ENCODE data around the gene AGPAT2. TPM values are rescaled to one million over a fixed set of nuclear protein-coding genes. Genes with fewer than 3 reads are reported as not detected.

The AGPAT2 gene
- total RNA-seq, 1 donor from 2014 or later = 47.8 TPM

DNA sequence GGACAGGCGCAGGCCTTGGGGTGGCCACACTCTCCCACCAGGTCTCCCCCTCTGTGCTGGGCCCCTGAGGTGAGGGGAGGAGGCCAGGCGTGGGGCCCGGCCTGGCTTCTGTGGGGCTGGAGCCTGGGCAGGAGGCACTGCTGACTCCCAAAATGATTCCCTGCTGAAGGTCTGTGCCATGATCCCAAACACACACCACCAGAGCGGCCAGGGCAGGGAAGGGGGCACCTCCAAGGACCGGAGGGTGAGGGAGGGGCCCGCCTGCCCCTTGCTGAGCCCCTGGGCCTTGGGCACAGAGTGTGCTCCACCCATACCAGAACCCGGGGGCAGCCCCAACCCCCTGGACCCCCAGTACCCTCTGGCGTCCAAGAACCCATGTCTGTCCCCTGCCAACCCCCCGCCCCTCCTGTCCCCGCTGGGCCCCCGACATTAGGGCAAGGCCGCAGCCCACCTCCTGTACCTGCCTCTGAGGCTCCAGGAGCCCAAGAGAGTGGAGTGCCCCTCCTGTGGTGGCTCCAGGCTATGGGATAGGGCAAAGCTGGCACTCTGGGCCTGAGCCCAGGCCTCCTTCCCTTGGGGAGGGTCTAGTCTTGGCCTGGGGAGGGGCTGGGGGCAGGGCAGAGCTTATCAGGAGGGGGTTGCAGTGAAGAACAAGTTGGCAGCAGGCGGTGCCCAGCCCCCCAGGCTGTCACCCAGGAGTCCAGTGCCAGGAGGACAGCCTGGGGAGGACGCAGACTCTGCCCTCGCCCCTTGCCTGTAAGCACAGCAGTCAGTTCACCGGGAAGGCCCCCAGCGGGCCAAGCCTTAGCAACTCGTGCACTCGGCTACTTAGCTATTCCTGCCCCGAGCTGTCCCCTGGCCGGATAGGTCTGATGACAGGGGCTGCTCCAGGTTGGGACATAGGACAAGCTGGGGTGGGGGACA lies 27.1 kb downstream of the AGPAT2 start:
- H3K36me3 Mint-ChIP-seq = no peaks in the 10 kb centered on the region
- TF ChIP-seq, protein P1, sequence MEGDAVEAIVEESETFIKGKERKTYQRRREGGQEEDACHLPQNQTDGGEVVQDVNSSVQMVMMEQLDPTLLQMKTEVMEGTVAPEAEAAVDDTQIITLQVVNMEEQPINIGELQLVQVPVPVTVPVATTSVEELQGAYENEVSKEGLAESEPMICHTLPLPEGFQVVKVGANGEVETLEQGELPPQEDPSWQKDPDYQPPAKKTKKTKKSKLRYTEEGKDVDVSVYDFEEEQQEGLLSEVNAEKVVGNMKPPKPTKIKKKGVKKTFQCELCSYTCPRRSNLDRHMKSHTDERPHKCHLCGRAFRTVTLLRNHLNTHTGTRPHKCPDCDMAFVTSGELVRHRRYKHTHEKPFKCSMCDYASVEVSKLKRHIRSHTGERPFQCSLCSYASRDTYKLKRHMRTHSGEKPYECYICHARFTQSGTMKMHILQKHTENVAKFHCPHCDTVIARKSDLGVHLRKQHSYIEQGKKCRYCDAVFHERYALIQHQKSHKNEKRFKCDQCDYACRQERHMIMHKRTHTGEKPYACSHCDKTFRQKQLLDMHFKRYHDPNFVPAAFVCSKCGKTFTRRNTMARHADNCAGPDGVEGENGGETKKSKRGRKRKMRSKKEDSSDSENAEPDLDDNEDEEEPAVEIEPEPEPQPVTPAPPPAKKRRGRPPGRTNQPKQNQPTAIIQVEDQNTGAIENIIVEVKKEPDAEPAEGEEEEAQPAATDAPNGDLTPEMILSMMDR (conservative IDR thresholded peaks at IDR 0.05) = no peak
- no peaks in the 10 kb centered on the region for H3K9me3 Mint-ChIP-seq
- no peak for DNase-seq (ENCODE audit: extremely low spot score, unreplicated experiment)
- H3K4me1 Mint-ChIP-seq (ENCODE audit: unreplicated experiment) = no peaks in the 10 kb centered on the region
- no peak overlapping the region for H3K27ac Mint-ChIP-seq
- no peak overlapping the region for H3K4me3 Mint-ChIP-seq
- H3K27me3 Mint-ChIP-seq = peaks cover 4% of the 10 kb centered on the region

DNA sequence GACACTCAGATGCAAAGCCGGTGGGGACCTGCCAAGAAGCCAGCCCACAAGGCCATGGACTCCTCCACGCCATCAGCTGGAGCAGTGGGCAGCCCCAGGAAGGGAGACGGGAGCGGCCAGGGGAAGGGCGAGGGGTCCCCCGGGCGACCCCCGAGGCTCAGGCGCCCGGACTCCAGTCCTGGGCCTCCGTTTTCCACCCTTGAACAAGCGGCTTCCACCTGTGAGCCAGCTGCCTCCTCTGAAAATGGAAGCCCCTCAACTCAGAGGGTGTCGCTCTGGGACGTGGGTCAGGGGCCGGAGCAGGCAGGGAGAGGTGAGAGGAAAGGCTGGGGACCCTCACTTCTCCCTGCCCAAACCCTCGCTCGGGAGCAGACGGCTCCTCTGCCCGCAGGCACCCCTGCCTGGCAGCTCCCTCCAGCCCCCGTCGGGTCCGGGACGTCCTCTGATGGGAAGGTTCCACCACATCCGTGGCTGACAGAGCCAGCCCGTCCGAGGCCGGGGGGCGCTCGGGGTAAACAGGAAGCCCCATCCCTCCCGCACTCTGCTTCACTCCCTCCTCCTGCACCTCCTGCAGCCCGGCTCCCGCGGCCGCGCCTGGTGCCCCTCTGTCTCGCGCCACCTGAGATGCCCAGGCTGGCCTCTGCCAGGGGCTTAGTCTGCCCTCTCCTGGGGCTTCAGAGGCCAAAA lies 28.3 kb downstream of the AGPAT2 start:
- Mint-ChIP-seq H3K4me1 (ENCODE audit: unreplicated experiment) (no peaks in the 10 kb centered on the region), H3K36me3 (no peaks in the 10 kb centered on the region), H3K27me3 (peaks cover 4% of the 10 kb centered on the region), H3K9me3 (no peaks in the 10 kb centered on the region), H3K4me3 (no peak overlapping the region), H3K27ac (no peak overlapping the region)
- DNase-seq (ENCODE audit: extremely low spot score, unreplicated experiment) = no peak
- TF ChIP-seq, protein P1 (conservative IDR thresholded peaks at IDR 0.05) = no peak

DNA sequence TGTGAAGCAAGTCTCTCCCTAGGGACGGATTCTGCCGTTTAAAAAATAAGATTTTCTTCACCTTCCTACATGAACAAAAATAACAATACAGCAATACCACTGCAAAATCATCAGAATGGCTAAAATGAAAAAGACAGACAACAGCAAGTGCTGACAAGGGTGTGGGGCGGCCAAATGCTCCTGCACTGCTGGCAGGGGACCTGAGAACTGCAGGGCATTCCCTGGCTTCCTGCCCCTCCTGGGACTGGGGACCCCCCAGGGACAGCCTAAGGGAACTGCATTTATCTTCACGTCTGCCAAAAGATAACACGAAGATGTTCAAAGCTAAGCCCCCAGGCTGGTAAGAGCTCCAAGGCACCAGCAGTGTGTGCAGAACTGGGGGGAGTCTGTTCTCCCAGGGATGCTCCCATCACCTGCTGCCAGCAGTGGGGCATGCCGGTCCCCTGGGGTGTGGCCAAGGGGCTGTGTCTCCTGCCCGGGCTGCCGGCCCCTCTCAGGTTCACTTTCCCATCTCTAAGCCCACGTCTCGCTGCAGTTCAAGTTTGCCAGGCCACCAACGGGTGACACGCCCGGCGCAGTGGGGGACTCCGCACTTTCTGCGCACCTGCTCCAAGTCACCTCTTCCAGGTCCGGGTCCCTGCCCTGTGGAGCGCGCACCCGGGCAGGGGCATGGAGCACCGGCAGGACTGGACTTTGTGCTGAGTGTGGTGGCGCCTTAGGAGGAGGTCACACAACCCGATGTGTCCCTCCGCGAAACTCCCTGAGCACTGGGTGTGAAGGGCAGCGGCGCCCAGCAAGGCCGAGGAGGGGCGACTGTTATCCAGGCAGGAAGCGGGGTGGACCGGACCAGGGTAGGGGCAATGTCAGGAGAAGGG lies 29.0 kb downstream of the AGPAT2 start:
- H3K27me3 Mint-ChIP-seq = peaks cover 4% of the 10 kb centered on the region
- H3K36me3 Mint-ChIP-seq = no peaks in the 10 kb centered on the region
- DNase-seq (ENCODE audit: extremely low spot score, unreplicated experiment) = no peak
- no peaks in the 10 kb centered on the region for H3K9me3 Mint-ChIP-seq
- no peak overlapping the region for H3K4me3 Mint-ChIP-seq
- TF ChIP-seq, protein P1 (conservative IDR thresholded peaks at IDR 0.05) = no peak
- no peak overlapping the region for H3K27ac Mint-ChIP-seq
- H3K4me1 Mint-ChIP-seq (ENCODE audit: unreplicated experiment) = no peaks in the 10 kb centered on the region

DNA sequence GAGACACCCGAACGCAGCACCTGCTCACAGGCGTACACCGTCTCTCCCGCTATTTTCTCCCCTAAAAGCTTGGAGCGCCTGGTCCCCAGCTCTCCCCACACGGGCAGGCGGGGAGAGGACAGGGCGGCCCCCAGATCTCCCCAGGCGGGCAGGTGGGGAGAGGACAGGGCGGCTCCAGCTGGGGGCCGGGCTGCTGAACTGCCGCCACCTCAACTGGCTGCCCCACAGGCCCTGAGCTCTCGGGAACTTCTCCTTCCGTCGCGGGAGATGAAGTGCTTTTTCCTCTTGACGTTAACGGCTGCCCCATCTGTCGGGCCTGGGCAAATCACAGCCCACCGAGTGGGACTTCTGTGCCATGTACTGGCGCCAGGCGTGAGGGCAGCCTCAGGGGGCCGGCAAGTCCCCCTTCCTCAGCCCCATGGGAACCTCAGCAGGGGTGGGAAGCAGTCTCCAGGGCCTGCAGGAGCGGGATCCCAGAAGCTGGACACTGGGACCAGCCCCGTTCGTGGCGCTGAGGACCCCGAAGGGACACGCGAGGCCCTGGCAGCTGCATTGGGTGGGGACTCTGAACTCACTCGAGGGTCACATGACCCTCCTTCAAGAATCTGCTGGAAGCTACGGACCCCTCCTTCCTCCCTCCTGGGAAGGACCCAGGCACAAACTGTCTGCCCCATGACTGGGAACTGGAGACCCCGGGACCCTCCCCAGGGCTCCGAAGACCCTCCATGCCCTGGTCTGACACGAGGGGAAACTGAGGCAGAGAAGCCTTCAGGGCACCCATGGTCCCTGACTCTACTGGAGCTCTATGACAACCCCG lies 30.3 kb downstream of the AGPAT2 start:
- Mint-ChIP-seq H3K27ac (no peak overlapping the region), H3K4me3 (no peak overlapping the region), H3K4me1 (ENCODE audit: unreplicated experiment) (no peaks in the 10 kb centered on the region), H3K9me3 (no peaks in the 10 kb centered on the region), H3K27me3 (peaks cover 4% of the 10 kb centered on the region), H3K36me3 (no peaks in the 10 kb centered on the region)
- TF ChIP-seq, protein P1 (conservative IDR thresholded peaks at IDR 0.05) = no peak
- DNase-seq (ENCODE audit: extremely low spot score, unreplicated experiment) = no peak
